GM10248 (cell line): ENCODE measurements around the gene R3HCC1L.

Experiments used
- CTCF ChIA-PET: fragments of 300-600 bp; sonication (Branson Sonifier 250); formaldehyde crosslinking; extraction: SDS; loops from one replicate; lab custom pipeline; 2021; ENCODE audit warnings: antibody characterized with exemption; lab: Yijun Ruan, JAX
- POLR2A ChIA-PET: fragments of 350-650 bp; sonication (Branson Sonifier 250); formaldehyde crosslinking; extraction: SDS; loops from one replicate; lab custom pipeline; 2020; ENCODE audit warnings: antibody characterized with exemption; lab: Yijun Ruan, JAX
- DNase-seq: peaks from one replicate; pipeline ENCODE4 v3.0.0; 2012; ENCODE audit errors: extremely low spot score
- TF ChIP-seq, protein P1 (sequence below): IDR thresholded peaks from 2 replicates; pipeline ENCODE4 v1.5.1; 2012; ENCODE audit warnings: mild to moderate bottlenecking, low read depth; ENCODE audit errors: extremely low read depth, missing control alignments, control extremely low read depth

Gene R3HCC1L

DNA sequence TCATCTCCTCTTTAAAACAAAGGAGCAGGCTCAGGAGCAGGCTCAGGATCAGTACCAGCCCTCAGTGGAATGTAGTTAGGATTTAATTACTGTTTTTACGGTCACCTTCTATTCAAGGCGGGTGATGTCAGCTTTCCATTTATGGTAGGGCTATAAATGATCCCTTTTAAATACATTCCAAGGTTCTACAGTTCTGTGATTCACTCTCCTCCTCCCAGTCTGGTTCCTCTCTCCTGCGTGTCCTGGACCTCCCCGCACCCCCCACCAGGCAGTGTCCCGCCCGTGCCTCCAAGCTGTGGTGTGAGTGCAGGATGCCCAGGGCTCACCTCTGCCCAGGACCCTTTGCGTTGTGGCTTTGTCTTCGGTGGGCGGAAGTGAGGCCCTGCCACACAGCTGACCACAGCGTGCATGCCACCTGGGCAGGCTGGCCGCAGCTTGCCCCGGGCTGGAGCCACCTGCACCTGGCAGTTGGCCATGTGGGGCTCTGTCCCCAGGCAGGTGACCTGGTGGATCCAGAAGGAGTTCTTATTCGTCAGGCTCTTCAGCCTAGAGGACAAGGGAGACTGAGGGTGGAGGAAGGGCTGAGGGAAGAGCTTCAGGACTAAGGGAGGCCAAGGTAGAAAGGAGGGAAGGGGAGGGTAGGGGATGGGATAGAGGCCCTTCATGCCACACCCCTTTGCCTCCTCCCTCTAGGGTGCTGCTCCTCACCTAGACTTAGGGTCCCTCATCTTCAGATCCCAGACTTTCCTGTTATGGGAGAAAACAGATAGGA, 124.4 kb downstream of the R3HCC1L start:
- POLR2A ChIA-PET, result no interaction called here
- CTCF ChIA-PET, result no interaction called here
- TF ChIP-seq, protein P1, sequence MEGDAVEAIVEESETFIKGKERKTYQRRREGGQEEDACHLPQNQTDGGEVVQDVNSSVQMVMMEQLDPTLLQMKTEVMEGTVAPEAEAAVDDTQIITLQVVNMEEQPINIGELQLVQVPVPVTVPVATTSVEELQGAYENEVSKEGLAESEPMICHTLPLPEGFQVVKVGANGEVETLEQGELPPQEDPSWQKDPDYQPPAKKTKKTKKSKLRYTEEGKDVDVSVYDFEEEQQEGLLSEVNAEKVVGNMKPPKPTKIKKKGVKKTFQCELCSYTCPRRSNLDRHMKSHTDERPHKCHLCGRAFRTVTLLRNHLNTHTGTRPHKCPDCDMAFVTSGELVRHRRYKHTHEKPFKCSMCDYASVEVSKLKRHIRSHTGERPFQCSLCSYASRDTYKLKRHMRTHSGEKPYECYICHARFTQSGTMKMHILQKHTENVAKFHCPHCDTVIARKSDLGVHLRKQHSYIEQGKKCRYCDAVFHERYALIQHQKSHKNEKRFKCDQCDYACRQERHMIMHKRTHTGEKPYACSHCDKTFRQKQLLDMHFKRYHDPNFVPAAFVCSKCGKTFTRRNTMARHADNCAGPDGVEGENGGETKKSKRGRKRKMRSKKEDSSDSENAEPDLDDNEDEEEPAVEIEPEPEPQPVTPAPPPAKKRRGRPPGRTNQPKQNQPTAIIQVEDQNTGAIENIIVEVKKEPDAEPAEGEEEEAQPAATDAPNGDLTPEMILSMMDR, result no peak
- DNase-seq, result no peak

DNA sequence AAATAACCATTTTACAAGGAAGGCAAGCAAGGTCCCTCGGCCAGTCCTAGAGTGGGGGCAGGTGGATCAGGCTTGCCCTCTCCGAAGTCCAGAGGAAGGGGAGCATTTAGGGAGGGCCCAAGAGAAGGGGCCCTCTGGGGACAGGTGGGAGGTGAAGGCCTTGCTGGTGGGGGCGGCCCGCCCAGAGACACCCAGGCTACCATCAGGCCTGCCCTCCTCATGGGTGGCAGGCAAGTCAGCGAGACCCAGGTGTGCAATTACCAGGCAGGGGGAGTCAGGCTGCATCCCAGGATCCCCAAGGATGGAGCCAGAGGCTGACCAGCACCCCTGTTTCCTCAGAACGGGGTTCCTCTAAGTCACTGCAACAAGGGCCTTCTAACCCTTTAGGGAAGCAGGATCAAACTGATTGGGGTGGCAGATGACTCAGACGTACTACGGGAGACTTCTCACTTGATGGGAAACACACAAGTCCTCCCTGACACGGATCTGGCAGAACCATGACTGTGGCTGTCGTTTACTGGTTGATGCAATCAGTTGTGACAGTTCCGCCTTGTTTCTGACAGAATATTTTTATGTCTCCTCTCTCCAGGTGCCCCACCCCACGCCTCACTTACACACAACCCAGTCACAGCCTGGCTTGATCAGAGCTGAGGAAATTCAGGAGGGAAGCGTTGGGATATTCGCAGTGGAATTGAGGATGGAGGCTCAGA, 125.3 kb downstream of the R3HCC1L start:
- CTCF ChIA-PET, result no interaction called here
- TF ChIP-seq, protein P1, result no peak
- POLR2A ChIA-PET, result no interaction called here
- DNase-seq, result no peak

DNA sequence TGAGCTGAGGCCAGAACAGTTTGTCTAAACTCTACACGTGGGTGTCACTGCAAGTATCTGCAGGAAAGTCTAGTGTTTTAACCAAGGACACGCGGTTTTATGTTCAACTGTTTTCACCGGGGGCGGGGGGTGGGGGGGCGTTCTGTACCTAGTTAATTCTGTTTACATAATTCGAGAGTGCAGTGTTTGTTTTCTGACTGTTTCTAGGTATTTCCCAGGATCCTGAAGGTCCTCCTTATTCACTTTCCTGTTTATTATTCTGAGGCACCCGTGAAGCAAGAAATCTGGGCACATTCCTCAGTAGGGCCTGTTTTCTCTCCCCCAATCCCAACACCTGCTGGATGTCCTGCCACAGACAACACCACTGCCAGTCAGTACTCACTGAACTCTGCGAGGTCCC, 125.9 kb downstream of the R3HCC1L start:
- no peak for DNase-seq
- ChIA-PET POLR2A (no interaction called here), CTCF (no interaction called here)
- TF ChIP-seq, protein P1, result no peak

DNA sequence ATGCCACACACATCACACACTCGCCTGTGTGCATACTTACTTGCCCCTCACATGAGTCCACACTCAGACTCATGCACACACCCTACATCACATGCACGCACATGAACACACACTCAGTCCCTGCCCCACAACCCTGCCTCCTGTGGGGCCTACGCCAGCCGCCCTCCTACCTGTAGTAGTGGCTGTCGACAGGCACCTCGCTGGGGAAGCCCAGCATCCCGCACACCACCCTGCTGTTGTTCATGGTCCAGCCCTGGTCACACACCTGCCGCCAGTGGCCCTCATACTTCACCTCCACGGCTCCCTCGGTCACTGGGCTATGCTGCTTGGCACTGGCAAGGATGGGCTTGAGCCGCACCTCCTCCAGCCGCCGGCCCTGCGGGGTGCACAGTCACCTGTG, 126.3 kb downstream of the R3HCC1L start:
- TF ChIP-seq, protein P1, result no peak
- DNase-seq, result no peak
- ChIA-PET CTCF (interaction anchor here (1.7 kb wide), 1 partner anchor 50 kb away, joined by 3 read pairs; no protein-coding TSS in a partner anchor), POLR2A (no interaction called here)

DNA sequence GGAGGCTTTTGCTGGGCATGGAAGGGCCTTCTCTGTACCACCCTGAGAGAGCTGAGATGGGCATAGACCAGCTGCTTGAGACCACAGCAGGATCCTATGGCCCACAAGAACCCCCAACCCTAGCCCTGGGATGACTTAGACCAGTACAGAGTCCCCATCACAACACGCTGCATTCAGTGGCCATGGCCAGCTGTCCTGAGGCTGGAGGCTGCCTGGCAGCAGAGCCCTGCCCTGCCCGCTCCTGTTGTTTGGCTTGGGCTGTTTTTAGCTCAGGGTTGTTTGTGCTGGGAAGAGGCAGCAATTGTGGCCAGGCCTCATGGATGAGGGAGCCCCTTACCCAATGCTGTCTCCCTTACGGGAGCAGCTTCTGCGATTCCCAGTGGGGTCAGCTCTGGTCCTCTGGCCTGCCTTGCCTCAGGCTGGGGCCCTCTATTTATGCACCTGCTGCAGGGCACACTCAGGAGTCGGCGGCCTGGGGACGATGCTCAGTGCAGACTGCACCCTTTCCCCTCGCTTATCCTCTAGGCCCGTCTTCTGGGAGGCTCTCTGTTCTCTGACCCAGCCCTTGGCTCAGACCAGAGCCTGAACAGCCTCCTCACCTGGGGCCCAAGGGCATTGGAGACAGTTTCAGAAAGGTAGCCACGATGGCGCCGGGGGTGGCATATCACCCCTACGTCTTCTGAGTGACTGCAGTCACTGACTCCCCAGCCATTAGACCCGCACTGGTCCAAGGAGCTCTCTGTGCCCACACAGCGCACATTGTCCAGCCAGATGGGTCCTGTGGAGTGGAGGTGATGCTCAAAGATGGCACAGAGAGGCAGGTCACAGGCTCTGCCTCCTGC, 127.2 kb downstream of the R3HCC1L start:
- ChIA-PET POLR2A (no interaction called here), CTCF (interaction anchor here (1.2 to 1.7 kb wide), 3 partner anchors 7 to 70 kb away, joined by 3 read pairs; no protein-coding TSS in a partner anchor)
- DNase-seq, result no peak
- TF ChIP-seq, protein P1, result no peak

DNA sequence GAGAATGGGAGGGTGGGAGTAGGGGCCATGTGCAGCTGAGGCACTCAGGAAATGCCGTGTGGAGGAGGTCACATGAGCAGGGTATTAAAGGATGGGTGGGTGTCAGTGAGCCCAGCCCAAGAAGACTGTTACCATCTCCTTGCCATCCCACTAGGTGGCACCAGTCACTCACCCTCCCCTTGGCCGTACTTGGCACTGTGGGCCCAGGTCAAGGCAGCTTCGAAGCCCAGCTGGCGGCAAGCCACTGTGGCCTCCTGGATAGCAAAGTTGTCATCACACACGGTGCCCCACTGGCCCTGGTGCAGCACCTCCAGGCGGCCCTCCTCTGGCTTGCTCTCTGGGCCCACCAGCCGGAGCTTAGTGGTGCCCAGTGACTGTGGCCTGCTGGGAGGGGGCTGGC, 128.1 kb downstream of the R3HCC1L start:
- TF ChIP-seq, protein P1, result peak; percentile 23

More for the DNA sequence above, 128.1 kb downstream of the R3HCC1L start:
- no peak for DNase-seq
- ChIA-PET CTCF (interaction anchor here (1.1 to 1.2 kb wide), 2 partner anchors 8 to 39 kb away, joined by 3 read pairs; no protein-coding TSS in a partner anchor), POLR2A (no interaction called here)
